K562 (cell line): ENCODE measurements around the gene TUBB4B. TPM values are rescaled to one million over a fixed set of nuclear protein-coding genes. Genes with fewer than 3 reads are reported as not detected.

Experiments used
- ARID2 ChIP-seq: fragments of 450-650 bp; IDR thresholded peaks from 2 replicates; pipeline ENCODE4 v1.6.1; 2017; ENCODE audit warnings: antibody characterized with exemption, mild to moderate bottlenecking
- BRD9 ChIP-seq: fragments of 450-650 bp; IDR thresholded peaks from 2 replicates; pipeline ENCODE4 v1.6.1; 2018; ENCODE audit warnings: low read depth; ENCODE audit not compliant: partially characterized antibody
- CSDE1 ChIP-seq, 2 experiments: fragments of 450-650 bp; IDR thresholded peaks; 2 replicates each; pipeline ENCODE4 v1.6.1; 2016; ENCODE audit warnings: mild to moderate bottlenecking in 1 of 2
- HDGF ChIP-seq: fragments of 450-650 bp; IDR thresholded peaks from 2 replicates; pipeline ENCODE4 v1.6.1; 2016
- HNRNPUL1 ChIP-seq: fragments of 200-400 bp; formaldehyde crosslinking; IDR thresholded peaks from 2 replicates; pipeline ENCODE4 v1.6.1; 2017; ENCODE audit warnings: low read length
- IRF9 ChIP-seq: fragments of 450-650 bp; IDR thresholded peaks from 2 replicates; pipeline ENCODE4 v1.6.1; 2016; ENCODE audit warnings: missing biosample characterization, missing genetic modification characterization
- KLF6 ChIP-seq: fragments of 250-450 bp; sonication (Bioruptor Pico); IDR thresholded peaks from 2 replicates; pipeline ENCODE4 v1.4.0; 2020; ENCODE audit warnings: mild to moderate bottlenecking, moderate library complexity, borderline replicate concordance
- NRF1 ChIP-seq, 2 experiments: fragments of 450-650 bp; IDR thresholded peaks in 1 of 2; conservative IDR thresholded peaks in 1 of 2; 2 replicates each; pipeline ENCODE4 v1.6.1; 2014; ENCODE audit warnings: mild to moderate bottlenecking in 2 of 2
- RHOXF2B ChIP-seq: fragments of 250-450 bp; sonication (Bioruptor Pico); conservative IDR thresholded peaks from 2 replicates; pipeline ENCODE4 v1.5.1; 2021
- TRIM25 ChIP-seq: fragments of 450-650 bp; IDR thresholded peaks from 2 replicates; pipeline ENCODE4 v1.7.0; 2016; ENCODE audit warnings: borderline replicate concordance
- ZKSCAN3 ChIP-seq: fragments of 250-450 bp; sonication (Bioruptor Pico); IDR thresholded peaks from 2 replicates; pipeline ENCODE4 v1.4.0; 2020
- ZNF311 ChIP-seq: fragments of 250-450 bp; sonication (Bioruptor Pico); IDR thresholded peaks from 2 replicates; pipeline ENCODE4 v1.4.0; 2020; ENCODE audit warnings: mild to moderate bottlenecking, moderate library complexity
- ZNF324 ChIP-seq: fragments of 250-450 bp; sonication (Bioruptor Pico); IDR thresholded peaks from 2 replicates; pipeline ENCODE4 v1.4.0; 2020; ENCODE audit warnings: mild to moderate bottlenecking
- ZNF407 ChIP-seq: fragments of 450-650 bp; IDR thresholded peaks from 2 replicates; pipeline ENCODE4 v1.6.1; 2016; ENCODE audit warnings: low read depth
- ZNF449 ChIP-seq: fragments of 250-450 bp; sonication (Bioruptor Pico); IDR thresholded peaks from 2 replicates; pipeline ENCODE4 v1.8.0; 2022; ENCODE audit warnings: moderate library complexity, mild to moderate bottlenecking, inconsistent platforms
- ZNF717 ChIP-seq: fragments of 250-450 bp; sonication (Bioruptor Pico); IDR thresholded peaks from 2 replicates; pipeline ENCODE4 v1.5.0; 2021
- polyA plus RNA-seq, 8 experiments: library from polyadenylated mRNA; depleted of rRNA in 4 of 8; stranded (reverse) in 5 of 8; unstranded in 3 of 8; fragments of >200 nt; fragmentation: Nextera tagmentation in 2 of 8; fragmentation: Illumina TruSeq in 1 of 8; extraction: Ambion mirVana in 2 of 8; extraction: Trizol in 1 of 8; gene quantifications; 2 replicates each; pipeline versions ENCODE4 v1.2.1 to v1.2.3, GENCODE V29; 2011 to 2014; ENCODE audit warnings: inconsistent platforms in 1 of 8, missing spikeins in 1 of 8
- total RNA-seq, 7 experiments: library from RNA; depleted of rRNA in 6 of 7; stranded (reverse); fragments of >200 nt in 6 of 7; fragmentation: Illumina TruSeq in 2 of 7; extraction: Trizol in 2 of 7; gene quantifications; 2 replicates each; pipeline versions ENCODE4 v1.2.1 to v1.2.3, GENCODE V29; 2011 to 2021; ENCODE audit warnings: low replicate concordance in 1 of 7

Gene TUBB4B
- total and polyA plus RNA-seq, 9 of the 15 experiments (the other 6 are each of a cell fraction or from before 2014, with no cell fraction given): 24.1 to 443 (median 268) TPM

- TF ChIP-seq CSDE1 (IDR thresholded peaks at IDR 0.05) (peak in 1 of 2 experiments; percentile 29; a peak in 1 of 4 replicates), ZNF407 (no peak), TRIM25 (no peak), HDGF (no peak), IRF9 (tag) (no peak), BRD9 (no peak), HNRNPUL1 (no peak), ZNF717 (CRISPR knock-in tag) (no peak), ARID2 (no peak), ZNF449 (no peak), ZNF311 (CRISPR knock-in tag) (no peak), RHOXF2B (CRISPR knock-in tag) (no peak), ZKSCAN3 (no peak), NRF1 (conservative IDR thresholded peaks at IDR 0.05 in 1 of 2, IDR thresholded peaks at IDR 0.05 in 1 of 2) (no peak), ZNF324 (CRISPR knock-in tag) (no peak), KLF6 (CRISPR knock-in tag) (no peak)
Measured at GRCh38 chr9:137205126-137206069, 35.7 kb upstream of the TUBB4B start, which contains the start of the genes NDOR1 and TMEM203 (continued).
